HG02870 (cell line): ENCODE results near the gene MCMBP.
A peak's percentile ranks its signal among the peaks of the same experiment; 100 is the strongest.

Source experiments
- ATAC-seq: cut with Tn5 transposase; IDR thresholded peaks from one replicate; pipeline ENCODE4 v1.9.1; 2021; ENCODE audit warnings: mild to moderate bottlenecking, moderate library complexity; ENCODE audit not compliant: unreplicated experiment

The MCMBP gene

DNA sequence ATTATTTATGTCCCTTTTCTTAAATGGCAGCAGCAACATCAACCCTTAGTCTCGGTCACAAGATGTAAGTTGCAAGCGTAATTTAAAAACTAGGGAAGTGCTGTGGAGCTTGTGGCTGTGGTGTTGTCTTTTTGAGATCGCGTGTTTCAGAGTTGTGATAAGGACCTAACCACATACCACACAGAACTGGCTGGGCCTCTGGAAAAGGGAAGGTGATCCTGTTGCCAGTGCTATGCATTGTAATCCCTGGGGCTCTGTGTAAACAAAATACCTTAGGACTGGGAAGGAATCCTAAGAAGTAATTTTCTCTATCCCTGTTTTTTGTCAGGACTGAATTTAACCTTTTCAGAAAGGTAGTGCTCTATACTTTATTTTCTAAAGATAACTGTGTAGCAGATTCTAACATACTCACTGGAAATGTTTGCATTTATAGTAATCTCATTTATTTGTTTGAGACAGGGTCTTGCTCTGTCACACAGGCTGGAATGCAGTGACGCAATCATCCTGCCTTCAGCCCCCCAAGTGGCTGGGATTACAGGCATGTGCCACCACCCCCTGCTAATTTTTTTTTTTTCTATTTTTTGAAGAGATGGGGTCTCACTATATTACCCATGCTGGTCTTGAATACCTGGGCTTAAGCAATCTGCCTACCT lies 86.4 kb downstream of the MCMBP start:
- ATAC-seq: no peak

GRCh38 chr10:119784340-119785067 lies 88.1 kb downstream of the MCMBP start:
- peak; percentile 86 for ATAC-seq

DNA sequence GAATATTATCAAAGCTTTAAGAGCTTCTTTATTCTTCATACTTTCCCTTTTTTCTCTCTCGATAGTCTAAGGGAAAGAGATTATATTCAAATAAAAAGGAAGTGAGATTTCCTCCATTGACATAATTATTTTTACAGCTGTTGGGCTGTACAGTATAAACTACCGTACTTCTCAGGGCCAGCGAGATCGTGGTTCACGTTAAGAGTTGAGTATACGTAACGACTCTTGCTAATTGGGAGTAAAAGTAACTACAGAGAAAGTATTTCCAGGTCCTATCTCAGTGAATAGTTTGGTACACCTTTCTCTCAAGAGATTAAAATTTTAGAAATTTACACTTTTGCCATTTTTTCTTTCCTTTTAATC lies 89.0 kb downstream of the MCMBP start:
- ATAC-seq: no peak

GRCh38 chr10:119782981-119783664 lies 89.5 kb downstream of the MCMBP start:
- ATAC-seq: no peak

DNA sequence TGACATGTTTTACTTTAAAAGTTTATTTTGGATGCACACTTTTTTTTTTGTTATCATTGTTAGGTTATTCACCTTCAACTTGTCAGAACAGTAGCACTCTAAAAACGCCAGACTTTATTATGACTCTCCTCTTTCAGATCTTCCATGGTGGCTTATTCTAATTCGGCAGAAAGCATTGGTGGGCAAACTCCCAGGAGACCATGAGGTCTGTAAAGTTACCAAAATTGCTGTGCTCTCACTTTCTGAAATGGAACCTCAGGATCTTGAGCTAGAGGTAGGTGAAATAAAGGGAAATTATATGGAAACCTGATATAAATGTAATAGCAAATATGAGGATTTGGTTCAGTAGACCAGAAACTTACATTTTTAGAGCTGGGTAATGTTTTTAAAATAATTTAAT lies 91.1 kb downstream of the MCMBP start:
- ATAC-seq: no peak

DNA sequence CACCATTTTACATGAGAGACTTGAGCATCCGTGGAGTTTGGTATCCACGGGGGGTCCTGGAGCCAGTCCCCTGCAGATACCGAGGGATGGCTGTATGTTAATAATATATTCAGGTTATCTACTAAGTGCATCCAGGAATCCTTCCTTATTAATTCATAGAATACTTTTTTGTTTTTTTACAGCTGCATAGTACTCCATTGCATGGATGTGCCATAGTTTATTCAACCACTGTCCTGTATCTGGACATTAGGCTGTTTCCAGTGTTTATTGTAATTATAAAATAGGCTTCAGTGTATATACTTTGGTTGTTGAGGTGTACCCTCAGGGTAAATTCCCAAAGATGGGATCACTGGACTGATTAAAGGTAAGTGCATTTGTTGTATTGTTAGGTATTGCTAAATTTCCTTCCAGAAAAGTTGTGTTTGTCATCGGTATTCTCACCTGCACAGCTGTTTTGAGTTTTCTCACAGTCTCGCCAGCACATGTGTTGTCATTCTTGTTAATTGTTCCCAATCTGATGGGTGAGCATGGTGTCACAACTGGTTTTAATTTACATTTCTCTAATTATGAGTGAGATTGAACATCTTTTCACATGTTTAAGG lies 91.7 kb downstream of the MCMBP start:
- no peak for ATAC-seq
